ENCODE results near the gene C4orf46. TPM values are rescaled to one million over a fixed set of nuclear protein-coding genes. Genes with fewer than 3 reads are reported as not detected.

C4orf46 gene
- total and polyA plus RNA-seq, 12 donors: 1.6 to 10.3 (median 3.5) TPM

GRCh38 chr4:158681629-158682028 is 9.9 kb upstream of the C4orf46 start:
- Histone ChIP-seq H3K9me3 (replicated peaks in 1 of 3) (no peaks in the 10 kb centered on the region), H3K4me3 (no peak overlapping the region), H3K27me3 (no peaks in the 10 kb centered on the region), H3K36me3 (replicated peaks in 1 of 2) (peaks cover 0 to 6% of the 10 kb centered on the region in 2 donors), H3K4me1 (replicated peaks in 1 of 2) (peaks cover 0 to 8% of the 10 kb centered on the region in 2 donors), H3K27ac (no peak overlapping the region)
- WGBS, 4 donors: 86 to 96% (median 91%) methylated on average over 1 of the region's 1 CpG
- intact Hi-C loops (cut with DNase I): no loop called here
- no peak for TF ChIP-seq CTCF (IDR thresholded peaks at IDR 0.05)
- TF ChIP-seq POLR2A (IDR thresholded peaks at IDR 0.05): no peak
- DNase-seq: no peak

DNA sequence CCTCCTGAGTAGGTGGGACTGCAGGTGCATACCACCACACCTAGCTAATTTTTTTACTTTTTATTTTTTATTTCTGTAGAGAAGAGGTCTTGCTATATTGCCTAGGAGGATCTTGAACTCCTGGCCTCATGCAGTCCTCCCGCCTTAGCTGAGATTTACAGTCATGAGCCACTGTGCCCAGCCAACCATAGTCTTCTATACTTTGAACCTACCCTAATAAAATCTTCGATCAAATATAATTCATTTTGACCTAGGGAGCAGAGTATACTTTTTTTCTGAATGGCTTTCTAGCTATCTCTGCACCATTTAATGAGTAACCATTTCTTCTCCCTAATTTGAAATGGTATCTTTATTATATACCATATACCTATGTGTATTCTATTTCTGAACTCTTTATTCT is 7.1 kb upstream of the C4orf46 start:
- DNase-seq: no peak
- H3K4me1 ChIP-seq (replicated peaks in 1 of 2): peaks cover 0 to 8% of the 10 kb centered on the region in 2 donors
- no peak overlapping the region for H3K4me3 ChIP-seq
- intact Hi-C loops (cut with DNase I): no loop called here
- H3K27ac ChIP-seq: no peak overlapping the region
- H3K27me3 ChIP-seq: no peaks in the 10 kb centered on the region
- no peak for TF ChIP-seq POLR2A (IDR thresholded peaks at IDR 0.05)
- TF ChIP-seq CTCF (IDR thresholded peaks at IDR 0.05): no peak
- WGBS, 4 donors: 97 to 98% (median 97%) methylated on average over 2 of the region's 2 CpGs
- no peaks in the 10 kb centered on the region for H3K9me3 ChIP-seq (replicated peaks in 1 of 3)
- peaks cover 0 to 3% of the 10 kb centered on the region in 2 donors for H3K36me3 ChIP-seq (replicated peaks in 1 of 2)

DNA sequence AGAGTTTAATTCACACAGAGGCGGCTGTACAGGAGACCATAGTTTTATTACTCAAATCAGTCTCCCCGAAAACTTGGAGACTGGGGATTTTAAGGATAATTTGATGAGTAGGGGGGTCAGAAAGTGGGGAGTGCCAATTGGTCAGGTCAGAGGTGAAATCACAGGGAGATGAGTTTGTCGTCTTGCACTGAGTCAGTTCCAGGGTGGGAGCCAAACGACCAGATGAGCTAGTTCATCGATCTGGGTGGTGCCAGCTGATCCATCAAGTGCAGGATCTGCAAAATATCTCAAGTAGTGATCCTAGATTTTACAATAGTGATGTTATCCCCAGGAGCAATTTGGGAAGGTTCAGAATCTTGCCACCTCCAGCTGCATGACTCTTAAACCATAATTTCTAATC is 4.4 kb upstream of the C4orf46 start:
- Histone ChIP-seq H3K9me3 (replicated peaks in 1 of 3) (no peaks in the 10 kb centered on the region), H3K27me3 (no peaks in the 10 kb centered on the region), H3K4me3 (no peak overlapping the region), H3K4me1 (replicated peaks in 1 of 2) (peaks cover 8 to 16% of the 10 kb centered on the region in 2 donors), H3K36me3 (replicated peaks in 1 of 2) (no peaks in the 10 kb centered on the region), H3K27ac (no peak overlapping the region)
- intact Hi-C loops (cut with DNase I): no loop called here
- DNase-seq: no peak
- TF ChIP-seq CTCF (IDR thresholded peaks at IDR 0.05) (no peak), POLR2A (IDR thresholded peaks at IDR 0.05) (no peak)
- WGBS, 4 donors: 66 to 82% (median 76%) methylated on average over 5 of the region's 5 CpGs

- intact Hi-C loops (cut with DNase I): no loop called here
- no peaks in the 10 kb centered on the region for H3K36me3 ChIP-seq (replicated peaks in 1 of 2)
- H3K4me3 ChIP-seq: no peak overlapping the region
- H3K9me3 ChIP-seq (replicated peaks in 1 of 3): no peaks in the 10 kb centered on the region
- 70 to 83% (median 72%) methylated on average over 3 of the region's 3 CpGs for WGBS, 4 donors
- no peak for DNase-seq
- no peak overlapping the region for H3K27ac ChIP-seq
- peaks cover 14 to 25% of the 10 kb centered on the region in 2 donors for H3K4me1 ChIP-seq (replicated peaks in 1 of 2)
- no peak for TF ChIP-seq POLR2A (IDR thresholded peaks at IDR 0.05)
- TF ChIP-seq CTCF (IDR thresholded peaks at IDR 0.05): no peak
- H3K27me3 ChIP-seq: no peaks in the 10 kb centered on the region
Measured at GRCh38 chr4:158673633-158674032, 1.9 kb upstream of the C4orf46 start.

All from adrenal gland (tissue), 12 donors.